HG03066 (cell line): ENCODE data around the gene ICAM4.
"Not testable (repeated sequence)": the region's sequence is repeated elsewhere in the genome, so short reads cannot be mapped to it uniquely, and the experiment has no call there.

ENCODE experiments used
- ATAC-seq: cut with Tn5 transposase; IDR thresholded peaks from one replicate; pipeline ENCODE4 v1.9.1; 2021; ENCODE audit warnings: low read depth; ENCODE audit not compliant: unreplicated experiment

Gene ICAM4

DNA sequence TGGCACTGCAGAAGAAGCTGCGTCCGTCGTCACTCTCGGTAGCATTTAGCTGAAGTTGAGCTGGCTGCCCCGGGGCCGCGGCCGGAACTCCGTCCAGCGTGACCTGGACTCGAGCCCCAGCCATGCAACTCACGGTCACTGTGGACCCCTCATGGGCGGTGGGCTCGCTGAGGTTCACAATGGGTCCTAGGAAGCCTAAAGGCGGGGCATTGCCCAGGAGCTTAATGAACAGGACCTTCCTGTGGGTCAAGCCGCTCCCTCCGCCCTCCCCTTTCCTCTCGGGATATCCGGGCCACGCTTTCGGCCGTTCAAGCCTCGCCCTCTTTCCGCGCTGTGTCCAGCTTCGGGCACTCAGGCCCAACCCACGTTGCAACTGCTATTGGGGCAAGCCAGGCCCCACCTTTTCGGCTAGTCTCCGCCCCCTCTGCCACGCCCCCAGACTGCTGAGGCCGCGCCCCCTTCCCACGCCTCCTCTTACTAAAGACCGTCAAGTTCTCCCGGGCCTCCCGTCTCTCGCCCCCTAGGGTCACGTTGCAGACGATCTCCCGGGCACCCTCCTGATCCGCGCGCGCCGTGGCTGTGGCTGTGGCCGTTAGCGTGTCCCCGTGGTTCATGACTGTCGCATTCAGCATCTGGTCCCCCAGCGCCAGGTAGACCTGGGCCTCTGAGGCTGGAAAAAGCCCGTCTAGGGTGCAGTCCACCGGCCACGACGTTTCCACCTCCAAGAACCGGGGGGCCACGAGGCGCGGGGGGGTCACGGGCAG is 48.0 kb downstream of the ICAM4 start:
- ATAC-seq: no peak

DNA sequence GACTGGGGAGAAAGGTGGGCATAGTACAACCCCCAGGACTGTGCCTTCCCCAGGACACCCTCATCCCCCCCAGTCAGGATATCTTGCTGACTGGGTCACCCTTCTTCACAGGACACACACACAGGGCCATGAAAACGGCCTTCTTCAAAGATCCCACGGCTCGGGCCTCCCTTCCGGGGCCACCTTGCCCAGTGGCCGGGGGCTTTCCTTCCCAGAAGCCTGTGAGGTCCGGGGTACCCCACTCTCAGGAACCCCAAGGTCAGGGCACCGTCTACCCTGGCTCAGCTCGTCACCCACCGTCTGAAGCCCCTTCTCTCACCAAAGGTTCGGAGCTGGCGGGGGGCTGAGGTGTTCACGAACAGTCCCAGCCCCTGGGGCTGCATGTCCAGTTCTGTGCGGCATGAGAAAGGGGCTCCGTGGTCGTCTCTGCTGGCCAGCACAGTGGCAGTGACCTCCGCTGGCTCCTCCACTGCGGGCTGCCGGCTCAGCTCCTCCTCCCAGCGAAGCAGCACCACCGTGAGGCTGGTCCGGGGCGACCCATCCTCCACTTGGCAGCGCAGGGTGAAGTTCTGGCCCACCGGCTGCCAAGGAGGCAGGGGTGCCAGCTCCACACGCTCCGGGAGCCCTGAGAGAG is 48.7 kb downstream of the ICAM4 start:
- ATAC-seq: no peak

GRCh38 chr19:10336725-10337124 is 50.0 kb downstream of the ICAM4 start:
- not testable (repeated sequence) for ATAC-seq
